ENCODE results near the gene STAB2.

Gene STAB2

GRCh38 chr12:103779410-103780092 is 192.5 kb downstream of the STAB2 start:
- DNase-seq (ENCODE audit: low read depth in 2 of 2): no peak

GRCh38 chr12:103780093-103780440 is 193.0 kb downstream of the STAB2 start:
- DNase-seq (ENCODE audit: low read depth in 2 of 2): no peak

- DNase-seq (ENCODE audit: low read depth in 2 of 2): no peak
These were observed 193.9 kb downstream of the STAB2 start for GRCh38 chr12:103780992-103781391.

GRCh38 chr12:103782399-103782798 is 195.3 kb downstream of the STAB2 start:
- DNase-seq (ENCODE audit: low read depth in 2 of 2): no peak

GRCh38 chr12:103783744-103784664 is 196.9 kb downstream of the STAB2 start:
- DNase-seq (ENCODE audit: low read depth in 2 of 2): no peak

- no peak for DNase-seq (ENCODE audit: low read depth in 2 of 2)
These were observed 198.4 kb downstream of the STAB2 start for GRCh38 chr12:103785243-103786031.

- DNase-seq (ENCODE audit: low read depth in 2 of 2): no peak
These were observed 199.1 kb downstream of the STAB2 start for GRCh38 chr12:103786201-103786600.

GRCh38 chr12:103791350-103791920 is 204.4 kb downstream of the STAB2 start:
- DNase-seq (ENCODE audit: low read depth in 2 of 2): no peak

GRCh38 chr12:103793046-103793445 is 206.0 kb downstream of the STAB2 start:
- DNase-seq (ENCODE audit: low read depth in 2 of 2): no peak

- no peak for DNase-seq (ENCODE audit: low read depth in 2 of 2)
These were observed 206.5 kb downstream of the STAB2 start for GRCh38 chr12:103793512-103794045.

GRCh38 chr12:103794309-103795213 is 207.5 kb downstream of the STAB2 start:
- DNase-seq (ENCODE audit: low read depth in 2 of 2): no peak

- no peak for DNase-seq (ENCODE audit: low read depth in 2 of 2)
These were observed 211.5 kb downstream of the STAB2 start for GRCh38 chr12:103798586-103798985.

- DNase-seq (ENCODE audit: low read depth in 2 of 2): no peak
These were observed 212.4 kb downstream of the STAB2 start for GRCh38 chr12:103799504-103799856.

GRCh38 chr12:103799857-103800771 is 213.0 kb downstream of the STAB2 start:
- DNase-seq (ENCODE audit: low read depth in 2 of 2): no peak

- DNase-seq (ENCODE audit: low read depth in 2 of 2): no peak
These were observed 214.9 kb downstream of the STAB2 start for GRCh38 chr12:103801709-103802585.

- DNase-seq (ENCODE audit: low read depth in 2 of 2): no peak
These were observed 215.5 kb downstream of the STAB2 start for GRCh38 chr12:103802586-103802886.

- DNase-seq (ENCODE audit: low read depth in 2 of 2): no peak
These were observed 216.8 kb downstream of the STAB2 start for GRCh38 chr12:103803847-103804246.

GRCh38 chr12:103805655-103806360 is 218.7 kb downstream of the STAB2 start:
- no peak for DNase-seq (ENCODE audit: low read depth in 2 of 2)
